HG03457 (cell line): ENCODE measurements around the gene TBC1D2.
"Not testable (repeated sequence)": the region's sequence is repeated elsewhere in the genome, so short reads cannot be mapped to it uniquely, and the experiment has no call there.

Experiments used
- ATAC-seq: cut with Tn5 transposase; IDR thresholded peaks from one replicate; pipeline ENCODE4 v1.9.1; 2021; ENCODE audit warnings: moderate number of reproducible peaks; ENCODE audit not compliant: unreplicated experiment

Gene TBC1D2

DNA sequence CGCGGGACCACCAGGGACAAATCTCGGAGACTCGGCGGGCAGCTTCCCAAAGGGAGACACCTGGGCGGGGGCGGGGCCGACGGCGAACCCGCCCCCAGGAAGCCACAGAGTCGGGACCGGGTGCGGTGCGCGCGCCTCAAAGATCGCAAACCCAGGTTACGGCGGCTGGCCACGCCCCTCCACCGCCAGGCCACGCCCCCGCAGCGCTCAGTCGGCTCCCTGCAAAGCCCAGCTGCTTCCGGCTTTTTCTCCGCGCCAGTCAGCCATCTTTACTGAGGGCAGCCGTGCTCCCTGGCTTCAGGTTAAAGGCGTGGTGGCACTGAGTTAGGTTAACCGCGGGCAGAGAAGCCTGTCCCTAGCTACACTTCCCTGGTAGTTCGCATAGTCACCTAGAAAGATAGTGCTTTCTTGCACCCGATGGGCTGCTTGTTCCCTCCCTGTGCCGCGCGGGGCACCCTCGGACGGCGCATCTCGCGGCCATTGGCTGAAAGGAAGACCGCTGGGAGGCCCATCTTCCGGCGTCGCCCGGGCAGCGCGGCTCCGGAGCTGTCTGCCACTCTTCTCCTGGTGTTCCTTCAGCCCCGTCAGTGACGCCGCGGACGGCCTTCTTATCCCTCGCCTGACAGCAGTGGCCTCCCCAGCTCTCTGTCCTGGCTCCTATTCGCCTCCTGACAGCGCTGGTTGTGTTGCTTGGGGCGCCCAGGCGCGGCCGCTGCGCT is at the start of gene TBC1D2:
TBC1D2 (minus strand) TSS at position 72 of the 719 bp plus-strand sequence. CDS start 108 bp downstream, outside the sequence.
- peak; percentile 76 for ATAC-seq

DNA sequence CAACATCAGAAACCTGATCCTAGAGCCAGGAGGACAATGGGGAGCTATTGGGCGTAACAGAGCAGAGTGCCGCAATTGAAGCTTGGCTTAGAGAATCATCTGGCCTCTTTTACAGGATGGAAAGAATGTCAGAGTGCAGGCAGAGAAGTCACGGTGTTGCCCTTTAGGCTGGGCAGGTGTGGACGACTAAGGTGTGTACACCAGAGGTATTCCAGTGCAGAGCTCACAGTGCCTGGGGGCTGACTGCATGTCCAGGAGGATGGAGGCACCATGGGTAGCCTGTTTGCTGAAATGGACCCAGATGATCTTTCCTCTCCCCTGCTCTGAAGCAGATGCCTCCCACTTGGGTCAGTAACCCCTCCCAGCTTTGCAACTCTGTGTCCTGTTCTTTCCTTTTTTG is 48.9 kb upstream of the TBC1D2 start:
- ATAC-seq, result no peak

- ATAC-seq, result no peak
Observed at GRCh38 chr9:98303633-98304125, 48.2 kb upstream of the TBC1D2 start.

DNA sequence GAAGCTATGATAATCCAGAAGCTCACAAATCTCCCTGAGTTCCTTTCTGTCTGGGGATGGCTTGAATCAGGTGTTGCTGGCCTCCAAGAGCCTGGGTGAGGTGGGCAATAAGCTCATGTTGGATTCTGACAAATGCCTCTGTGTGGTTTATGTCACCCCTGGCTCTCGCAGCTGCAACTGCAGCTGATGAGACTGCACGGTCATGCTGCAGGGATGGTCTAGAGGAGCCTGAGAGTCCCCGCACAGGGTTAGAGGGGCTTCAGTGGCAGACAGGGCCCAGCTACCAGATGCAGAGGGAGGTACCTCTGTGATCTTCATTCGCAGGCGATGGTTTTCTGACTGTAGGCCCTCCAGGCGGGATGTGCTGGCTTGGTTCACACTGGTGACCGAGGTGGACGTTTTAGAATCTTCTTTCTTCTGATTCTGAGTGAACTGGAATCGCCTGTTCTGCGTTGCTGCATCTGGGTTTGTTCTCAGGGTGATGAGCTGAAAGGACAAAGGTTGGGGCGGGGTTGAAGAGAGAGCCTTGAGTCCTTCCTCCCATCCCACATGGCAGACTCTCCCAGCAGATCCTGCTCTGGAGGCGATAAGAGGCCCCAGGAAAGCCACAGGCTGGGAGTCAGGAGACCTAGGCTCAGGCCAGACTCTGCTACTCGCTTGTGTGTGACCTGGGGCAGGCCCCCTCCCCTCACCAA is 47.6 kb upstream of the TBC1D2 start:
- no peak for ATAC-seq

- ATAC-seq, result no peak
Observed at GRCh38 chr9:98302150-98302549, 46.7 kb upstream of the TBC1D2 start.

GRCh38 chr9:98300611-98301010 is 45.2 kb upstream of the TBC1D2 start:
- ATAC-seq, result no peak

GRCh38 chr9:98298476-98298875 is 43.0 kb upstream of the TBC1D2 start:
- ATAC-seq, result no peak

DNA sequence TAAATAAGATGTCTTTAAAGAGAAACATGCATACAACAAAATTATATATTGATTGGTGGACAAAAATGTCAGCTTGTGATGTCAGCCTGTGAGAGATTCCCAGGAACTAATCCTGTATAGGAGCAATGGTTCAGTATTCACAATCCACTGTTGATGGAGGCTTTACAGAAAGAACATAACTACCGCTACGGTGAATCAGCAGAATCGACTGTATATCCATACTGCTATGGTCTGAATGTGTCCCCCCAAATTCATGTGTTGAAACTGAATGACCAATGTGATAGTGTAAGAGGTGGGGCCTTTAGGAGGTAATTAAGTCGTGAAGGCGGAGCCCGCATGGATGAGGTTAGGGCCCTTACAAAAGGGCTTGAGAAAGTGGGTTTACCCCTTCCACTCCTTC is 40.4 kb upstream of the TBC1D2 start:
- no peak for ATAC-seq

GRCh38 chr9:98291820-98292219 is 36.4 kb upstream of the TBC1D2 start:
- ATAC-seq, result no peak

DNA sequence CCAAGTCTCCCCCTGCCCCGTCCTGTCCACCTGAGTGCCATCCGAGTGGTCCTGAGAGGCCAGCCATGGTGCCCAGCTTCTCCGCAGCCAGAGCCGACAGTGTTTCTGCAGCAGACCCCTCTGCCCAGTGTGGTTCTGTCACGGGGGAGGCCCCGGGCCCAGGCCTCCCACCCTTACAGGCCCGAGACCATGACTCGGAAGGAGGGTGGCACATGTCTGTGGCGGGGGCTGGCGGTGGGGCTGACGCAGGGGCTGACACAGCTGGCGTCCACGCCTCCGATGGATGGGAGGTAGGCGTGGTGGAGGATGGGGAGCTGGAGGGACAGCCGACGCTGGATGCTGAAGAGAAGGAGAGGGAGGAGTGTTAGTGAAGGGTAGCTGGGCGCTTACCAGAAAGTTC is 35.0 kb upstream of the TBC1D2 start:
- ATAC-seq, result no peak

GRCh38 chr9:98289614-98290201 is 34.3 kb upstream of the TBC1D2 start:
- ATAC-seq, result no peak

GRCh38 chr9:98288881-98289280 is 33.4 kb upstream of the TBC1D2 start:
- no peak for ATAC-seq

GRCh38 chr9:98287384-98287783 is 31.9 kb upstream of the TBC1D2 start:
- no peak for ATAC-seq

- ATAC-seq, result no peak
Observed at GRCh38 chr9:98285446-98285845, 30.0 kb upstream of the TBC1D2 start.

DNA sequence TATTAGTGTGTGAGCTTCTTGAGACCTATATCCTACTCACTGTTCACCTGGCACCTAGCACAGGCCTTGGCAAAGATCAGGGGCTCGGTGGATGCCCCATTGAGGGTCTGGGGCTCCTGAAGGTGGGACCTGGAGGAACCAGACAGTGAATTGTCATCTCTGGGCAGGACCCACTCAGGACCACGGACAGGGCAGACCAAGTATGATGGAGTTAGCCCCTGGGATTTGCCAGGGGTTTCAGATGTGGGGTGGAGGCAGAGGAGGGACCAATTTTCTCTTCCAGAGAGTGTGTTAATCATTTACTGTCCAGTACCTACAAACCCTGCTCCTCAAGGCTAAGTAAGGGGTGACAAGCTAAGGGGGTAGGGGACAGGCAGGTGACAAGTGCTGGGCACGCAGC is 29.3 kb upstream of the TBC1D2 start:
- no peak for ATAC-seq

- not testable (repeated sequence) for ATAC-seq
Observed at GRCh38 chr9:98283143-98283542, 27.7 kb upstream of the TBC1D2 start.

DNA sequence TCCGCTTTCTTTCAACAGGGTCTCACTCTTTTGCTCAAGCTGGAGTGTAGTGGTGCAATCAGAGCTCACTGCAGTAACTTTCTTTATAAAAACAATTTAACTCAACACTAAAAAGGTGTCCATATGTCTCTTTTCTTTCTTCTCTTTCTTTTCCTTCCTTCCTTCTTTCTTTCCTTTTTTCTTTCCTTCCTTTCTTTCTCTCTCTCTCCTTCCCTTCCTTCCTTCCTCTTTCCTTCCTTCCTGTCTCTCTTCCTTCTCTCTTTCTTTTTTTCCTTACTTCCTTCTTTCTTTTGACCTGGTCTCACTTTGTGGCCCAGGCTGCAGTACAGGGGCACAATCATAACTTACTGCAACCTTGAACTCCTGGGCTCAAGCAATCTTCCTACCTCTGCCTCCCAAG is 25.8 kb upstream of the TBC1D2 start:
- no peak for ATAC-seq

DNA sequence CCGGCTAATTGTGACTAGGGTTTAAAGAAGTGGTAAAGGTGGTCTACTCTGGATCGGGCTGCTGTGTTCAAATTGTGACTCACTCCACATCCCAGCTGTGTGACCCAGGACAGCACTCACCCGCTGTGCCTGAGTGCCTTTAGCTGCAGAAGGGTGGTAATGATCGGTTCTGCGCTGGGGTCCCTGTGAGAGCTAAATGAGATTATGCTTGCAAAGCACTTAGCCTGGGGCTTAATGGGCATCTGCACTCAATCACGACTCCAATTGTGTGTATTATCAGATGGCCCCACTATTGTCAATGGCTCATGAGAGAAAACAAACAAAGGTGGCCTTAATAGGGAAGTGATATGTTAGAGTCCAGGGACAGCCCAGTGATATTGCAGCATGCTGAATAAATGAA is 25.1 kb upstream of the TBC1D2 start:
- no peak for ATAC-seq

DNA sequence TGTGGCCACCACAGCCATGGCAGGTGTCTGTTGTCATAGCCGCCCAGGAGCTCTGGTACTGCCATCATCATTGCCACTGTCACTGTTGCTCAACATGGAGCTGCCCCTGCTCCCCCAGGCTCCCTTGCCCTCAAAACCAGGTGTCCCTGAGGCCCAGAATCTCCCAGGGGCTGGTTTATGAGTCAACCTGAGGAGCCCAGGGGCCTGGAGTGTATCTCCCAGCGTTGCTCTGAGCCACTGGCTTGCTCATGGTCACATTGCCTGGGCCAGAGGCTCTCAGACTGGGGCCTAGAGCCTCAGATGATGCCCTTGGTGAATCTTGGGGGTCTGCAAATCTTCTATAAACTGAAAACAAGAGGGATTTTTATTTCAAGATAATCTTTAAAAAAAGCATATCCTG is 24.7 kb upstream of the TBC1D2 start:
- ATAC-seq, result no peak

- ATAC-seq, result no peak
Observed at GRCh38 chr9:98276907-98277469, 21.5 kb upstream of the TBC1D2 start.

DNA sequence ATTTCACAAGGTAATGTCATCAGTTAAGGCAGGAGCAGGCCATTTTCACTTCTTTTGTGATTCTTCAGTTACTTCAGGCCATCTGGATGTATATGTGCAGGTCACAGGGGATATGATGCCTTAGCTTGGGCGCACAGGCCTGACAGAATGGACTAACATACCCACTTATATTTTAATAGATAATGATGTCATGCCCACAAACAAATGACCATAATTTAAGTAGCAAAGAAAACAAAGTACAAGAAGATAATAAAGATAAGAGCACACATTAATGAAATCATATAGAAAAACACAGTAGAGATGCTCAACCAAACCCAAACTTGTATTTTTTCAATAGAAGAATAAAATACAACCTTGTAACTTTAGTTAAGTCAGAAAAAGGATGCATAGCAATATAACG is 19.7 kb upstream of the TBC1D2 start:
- no peak for ATAC-seq

DNA sequence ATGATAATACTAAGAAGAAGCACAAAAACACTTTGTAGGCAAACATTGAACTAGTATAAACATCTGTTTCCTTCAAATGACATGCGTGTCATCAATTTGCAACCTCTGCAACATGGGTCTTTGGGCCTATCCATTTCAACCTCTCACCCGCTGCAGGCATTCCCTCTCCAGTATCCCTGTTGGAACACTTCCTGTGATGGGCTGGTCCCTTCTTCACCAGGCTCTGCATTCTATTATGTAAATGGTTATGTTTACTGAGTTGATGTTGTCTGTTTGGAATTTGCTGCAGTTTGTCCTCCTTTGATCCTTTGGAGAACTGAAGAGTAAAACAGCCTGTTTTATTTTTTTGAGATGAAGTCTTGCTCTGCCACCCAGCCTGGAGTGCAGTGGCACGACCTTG is 16.6 kb upstream of the TBC1D2 start:
- ATAC-seq, result no peak
